COLO668 (cell line): ENCODE results near the gene MRPL20.
"Not testable (repeated sequence)": the region's sequence is repeated elsewhere in the genome, so short reads cannot be mapped to it uniquely, and the experiment has no call there.

Experiments used
- DNase-seq: peaks from one replicate; lab custom pipeline; 2025; ENCODE audit not compliant: unreplicated experiment; lab: John Stamatoyannopoulos, UW

Gene MRPL20

GRCh38 chr1:1406821-1407635 is at the start of gene MRPL20:
TSS of gene MRPL20 (minus strand) at chr1:1407293. CDS start at chr1:1407217, 76 bp downstream.
- DNase-seq: peak; percentile 99

GRCh38 chr1:1456683-1457255 is 49.7 kb upstream of the MRPL20 start:
- not testable (repeated sequence) for DNase-seq

- DNase-seq: not testable (repeated sequence)
These were observed 48.8 kb upstream of the MRPL20 start for GRCh38 chr1:1455934-1456333.

GRCh38 chr1:1455366-1455884 is 48.3 kb upstream of the MRPL20 start:
- no peak for DNase-seq

GRCh38 chr1:1454286-1455056 is 47.4 kb upstream of the MRPL20 start:
- DNase-seq: not testable (repeated sequence)

GRCh38 chr1:1452882-1453281 is 45.8 kb upstream of the MRPL20 start:
- DNase-seq: no peak

- peak; percentile 49 for DNase-seq
These were observed 45.3 kb upstream of the MRPL20 start for GRCh38 chr1:1452365-1452739.

GRCh38 chr1:1451696-1452364 is 44.7 kb upstream of the MRPL20 start:
- no peak for DNase-seq

GRCh38 chr1:1450616-1451015 is 43.5 kb upstream of the MRPL20 start:
- DNase-seq: not testable (repeated sequence)

- DNase-seq: no peak
These were observed 42.1 kb upstream of the MRPL20 start, which contains the start of gene ATAD3C for GRCh38 chr1:1449099-1449739. TSS of gene ATAD3C (plus strand) at chr1:1449689. CDS start at chr1:1450684, 995 bp downstream.

- not testable (repeated sequence) for DNase-seq
These were observed 39.5 kb upstream of the MRPL20 start for GRCh38 chr1:1446631-1447030.

GRCh38 chr1:1442069-1442770 is 35.1 kb upstream of the MRPL20 start:
- no peak for DNase-seq

GRCh38 chr1:1441002-1441888 is 34.2 kb upstream of the MRPL20 start:
- peak; percentile 81 for DNase-seq

GRCh38 chr1:1440262-1441001 is 33.3 kb upstream of the MRPL20 start:
- DNase-seq: no peak

GRCh38 chr1:1439546-1440261 is 32.6 kb upstream of the MRPL20 start:
- no peak for DNase-seq

GRCh38 chr1:1438531-1439381 is 31.7 kb upstream of the MRPL20 start:
- no peak for DNase-seq
